AG04450 (cell line): Measurements from ENCODE around the gene TFAM. TPM values are rescaled to one million over a fixed set of nuclear protein-coding genes. Genes with fewer than 3 reads are reported as not detected.
"Not testable (repeated sequence)": the region's sequence is repeated elsewhere in the genome, so short reads cannot be mapped to it uniquely, and the experiment has no call there.

ENCODE experiments used
- CTCF ChIA-PET: fragments of 300-600, 350-600 bp; formaldehyde crosslinking; extraction: SDS; loops from one replicate; lab custom pipeline; 2022; ENCODE audit warnings: antibody characterized with exemption, inconsistent platforms; lab: Charles Lee
- POLR2A ChIA-PET: fragments of 350-600 bp; formaldehyde crosslinking; extraction: SDS; loops from one replicate; lab custom pipeline; 2021; ENCODE audit warnings: antibody characterized with exemption, inconsistent platforms; lab: Yijun Ruan, JAX
- DNase-seq: peaks from one replicate; pipeline ENCODE4 v3.0.0-alpha.2; 2011; ENCODE audit warnings: low read depth, low spot score
- H3K27ac ChIP-seq: one replicate; pipeline ENCODE4 v1.5.1; 2012; ENCODE audit warnings: low read depth, low read length, control low read depth
- H3K27me3 ChIP-seq: one replicate; pipeline ENCODE4 v1.6.0; 2012; ENCODE audit warnings: low read length; ENCODE audit not compliant: control insufficient read depth, insufficient read depth
- H3K4me3 ChIP-seq: 2 replicates; pipeline ENCODE4 v1.5.1; 2011; ENCODE audit warnings: mild to moderate bottlenecking, low read depth, low read length, control low read depth
- H3K9me3 ChIP-seq: 2 replicates; pipeline ENCODE4 v1.5.1; 2012; ENCODE audit warnings: low read length; ENCODE audit not compliant: control insufficient read depth, insufficient read depth
- CTCF ChIP-seq: IDR thresholded peaks from 2 replicates; pipeline ENCODE4 v1.5.1; 2011; ENCODE audit warnings: low read depth, low read length, control low read depth, inconsistent platforms
- polyA plus RNA-seq: library from polyadenylated mRNA; depleted of rRNA; stranded (reverse); fragments of >200 nt; gene quantifications from 2 replicates; pipeline ENCODE4 v1.2.3, GENCODE V29; 2011

The TFAM gene
- polyA plus RNA-seq, 1 experiment, result 17.0 TPM

- no peak for TF ChIP-seq CTCF
- no peak for DNase-seq
- H3K9me3 ChIP-seq, result peaks cover 8% of the 10 kb centered on the region; the same call in 1 of the 2 replicates
- no peaks in the 10 kb centered on the region for H3K27me3 ChIP-seq
- CTCF ChIA-PET, result interaction anchor here (0.6 kb wide), 1 partner anchor 215 kb away, joined by 5 read pairs; no protein-coding TSS in a partner anchor
- H3K4me3 ChIP-seq, result no peak overlapping the region
- POLR2A ChIA-PET, result no interaction called here
- no peak overlapping the region for H3K27ac ChIP-seq
These were observed 39.0 kb downstream of the TFAM start for GRCh38 chr10:58424176-58424575.

GRCh38 chr10:58428436-58428835 lies 43.2 kb downstream of the TFAM start:
- DNase-seq, H3K27ac ChIP-seq, H3K4me3 ChIP-seq, H3K9me3 ChIP-seq, POLR2A ChIA-PET, H3K27me3 ChIP-seq: not testable (repeated sequence)
- CTCF ChIA-PET, result interaction anchor here (1.0 kb wide), 1 partner anchor 102 kb away, joined by 3 read pairs; no protein-coding TSS in a partner anchor

GRCh38 chr10:58431903-58432302 lies 46.7 kb downstream of the TFAM start:
- no peak for TF ChIP-seq CTCF
- Histone ChIP-seq H3K9me3 (no peaks in the 10 kb centered on the region), H3K4me3 (no peak overlapping the region), H3K27ac (no peak overlapping the region), H3K27me3 (no peaks in the 10 kb centered on the region)
- POLR2A ChIA-PET, result no interaction called here
- DNase-seq, result no peak
- CTCF ChIA-PET, result interaction anchor here (1.1 to 3.0 kb wide), 4 partner anchors 17 to 520 kb away, joined by 3 to 17 read pairs (median 4); no protein-coding TSS in a partner anchor

- TF ChIP-seq CTCF, result no peak
- DNase-seq, result no peak
- H3K27me3 ChIP-seq, result no peaks in the 10 kb centered on the region
- ChIA-PET CTCF (interaction anchor here (1.1 to 3.0 kb wide), 3 partner anchors 18 to 519 kb away, joined by 3 to 17 read pairs (median 4); no protein-coding TSS in a partner anchor), POLR2A (interaction anchor here (0.8 kb wide), 1 partner anchor 232 kb away, joined by 10 read pairs; no protein-coding TSS in a partner anchor)
- no peak overlapping the region for H3K27ac ChIP-seq
- no peaks in the 10 kb centered on the region for H3K9me3 ChIP-seq
- no peak overlapping the region for H3K4me3 ChIP-seq
These were observed 47.9 kb downstream of the TFAM start for GRCh38 chr10:58433066-58433465.

- TF ChIP-seq CTCF, result no peak
- ChIA-PET POLR2A (no interaction called here), CTCF (interaction anchor here (3.0 kb wide), 1 partner anchor 19 kb away, joined by 17 read pairs; no protein-coding TSS in a partner anchor)
- H3K4me3 ChIP-seq, result no peak overlapping the region
- H3K9me3 ChIP-seq, result no peaks in the 10 kb centered on the region
- DNase-seq, result no peak
- no peak overlapping the region for H3K27ac ChIP-seq
- no peaks in the 10 kb centered on the region for H3K27me3 ChIP-seq
These were observed 48.4 kb downstream of the TFAM start for GRCh38 chr10:58433571-58433970.
